Activated naive CD8-positive, alpha-beta T cell treated with anti-CD3 and anti-CD28 coated beads, Interleukin-2, amount 50 U/mL, for 24 hours (primary cell): ENCODE data around the gene TC2N.
"Not testable (repeated sequence)": the region's sequence is repeated elsewhere in the genome, so short reads cannot be mapped to it uniquely, and the experiment has no call there.

Source experiments
- ATAC-seq: fragments of 150-1000 bp; cut with Tn5 transposase; one replicate; pipeline ENCODE4 v1.10.0; 2021
- DNase-seq: peaks from one replicate; pipeline ENCODE4 v3.0.0; 2021
- H3K27ac Mint-ChIP-seq: one replicate; pipeline ENCODE4 v1.8.0; 2021; ENCODE audit warnings: mild to moderate bottlenecking, mixed read lengths
- H3K27me3 Mint-ChIP-seq: one replicate; pipeline ENCODE4 v1.8.0; 2021; ENCODE audit warnings: mixed read lengths
- H3K36me3 Mint-ChIP-seq: one replicate; pipeline ENCODE4 v1.8.0; 2021; ENCODE audit warnings: low read depth, mixed read lengths
- H3K4me1 Mint-ChIP-seq: one replicate; pipeline ENCODE4 v1.8.0; 2021; ENCODE audit warnings: mixed read lengths
- H3K4me3 Mint-ChIP-seq: one replicate; pipeline ENCODE4 v1.8.0; 2021; ENCODE audit warnings: mild to moderate bottlenecking, moderate library complexity, mixed read lengths
- H3K9me3 Mint-ChIP-seq: one replicate; pipeline ENCODE4 v1.8.0; 2021; ENCODE audit warnings: mixed read lengths

The TC2N gene

GRCh38 chr14:91867316-91867988 lies at the start of gene TC2N:
Gene TC2N (minus strand): TSS chr14:91867536. CDS start chr14:91813769, 53,767 bp downstream.
- peak within 1 kb of the TSS; percentile 74 for H3K4me3 Mint-ChIP-seq
- H3K9me3 Mint-ChIP-seq, result no peaks in the 10 kb centered on the region
- H3K27ac Mint-ChIP-seq, result peak within 1 kb of the TSS; percentile 81
- no peaks in the 10 kb centered on the region for H3K36me3 Mint-ChIP-seq
- peaks cover 95% of the 10 kb centered on the region for H3K4me1 Mint-ChIP-seq
- peak; percentile 60 for ATAC-seq
- peak; percentile 56 for DNase-seq
- no peaks in the 10 kb centered on the region for H3K27me3 Mint-ChIP-seq

GRCh38 chr14:91912035-91912434 lies 44.7 kb upstream of the TC2N start:
- Mint-ChIP-seq H3K27me3 (no peaks in the 10 kb centered on the region), H3K4me3 (no peak overlapping the region), H3K27ac (no peak overlapping the region), H3K36me3 (no peaks in the 10 kb centered on the region), H3K4me1 (peaks cover 11% of the 10 kb centered on the region), H3K9me3 (no peaks in the 10 kb centered on the region)
- ATAC-seq (no peak), DNase-seq (no peak)

DNA sequence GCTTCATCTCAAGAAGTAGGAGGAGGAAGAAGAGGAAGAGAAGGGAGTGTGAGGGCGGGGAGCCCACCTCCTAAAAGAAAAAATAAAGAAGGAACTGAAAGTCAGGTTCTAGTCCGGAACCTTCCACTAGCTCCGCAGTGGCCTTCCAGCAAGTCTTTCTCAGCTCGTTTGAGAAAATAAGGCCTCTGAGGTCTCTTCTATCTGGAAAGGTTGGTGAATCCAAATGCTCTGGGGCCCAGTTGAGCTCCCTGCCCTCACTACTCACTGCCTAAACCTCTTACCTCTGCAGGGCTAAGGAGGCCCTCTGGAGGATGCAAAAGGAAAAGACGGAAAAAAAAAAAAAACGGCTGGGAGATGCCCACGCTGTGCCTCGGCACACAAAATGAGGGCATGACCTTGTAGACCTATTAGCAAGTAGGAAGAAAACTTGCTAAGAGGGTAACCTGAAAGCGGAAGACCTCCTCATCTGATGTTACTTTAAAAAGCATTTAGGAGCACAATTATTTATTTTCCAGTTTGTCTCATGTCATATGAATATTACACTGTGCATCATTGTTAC lies 44.2 kb upstream of the TC2N start:
- ATAC-seq (peak; percentile 96), DNase-seq (peak; percentile 19)
- no peaks in the 10 kb centered on the region for H3K27me3 Mint-ChIP-seq
- H3K4me1 Mint-ChIP-seq, result peaks cover 11% of the 10 kb centered on the region
- no peaks in the 10 kb centered on the region for H3K36me3 Mint-ChIP-seq
- H3K27ac Mint-ChIP-seq, result peak overlapping the region; percentile 23
- H3K9me3 Mint-ChIP-seq, result no peaks in the 10 kb centered on the region
- H3K4me3 Mint-ChIP-seq, result peak overlapping the region; percentile 10

DNA sequence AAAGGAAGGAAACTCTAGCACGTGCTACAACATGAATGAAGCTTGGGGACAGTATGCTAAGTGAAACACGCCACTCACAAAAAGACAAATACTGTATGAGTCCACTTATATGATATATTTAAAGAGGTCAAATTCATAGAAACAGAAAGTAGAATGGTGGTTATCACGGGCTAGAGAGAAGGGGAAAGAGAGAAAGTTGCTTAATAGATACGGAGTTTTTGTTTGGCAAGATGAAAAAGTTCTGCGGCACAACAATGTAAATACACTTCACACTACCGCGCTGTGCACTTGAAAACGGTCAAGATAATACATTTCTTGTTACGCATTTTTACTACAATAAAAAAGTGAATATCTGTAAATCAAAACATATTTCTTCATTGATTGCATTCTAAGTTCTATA lies 42.9 kb upstream of the TC2N start:
- Mint-ChIP-seq H3K9me3 (no peaks in the 10 kb centered on the region), H3K4me1 (peaks cover 11% of the 10 kb centered on the region), H3K27ac (no peak overlapping the region), H3K4me3 (no peak overlapping the region), H3K27me3 (no peaks in the 10 kb centered on the region), H3K36me3 (no peaks in the 10 kb centered on the region)
- no peak for ATAC-seq
- no peak for DNase-seq

GRCh38 chr14:91906374-91906773 lies 39.0 kb upstream of the TC2N start:
- DNase-seq, result no peak
- Mint-ChIP-seq H3K27ac (no peak overlapping the region), H3K9me3 (no peaks in the 10 kb centered on the region), H3K4me3 (no peak overlapping the region), H3K4me1 (peaks cover 5% of the 10 kb centered on the region), H3K36me3 (no peaks in the 10 kb centered on the region), H3K27me3 (no peaks in the 10 kb centered on the region)
- ATAC-seq, result no peak

GRCh38 chr14:91904956-91905645 lies 37.8 kb upstream of the TC2N start:
- no peaks in the 10 kb centered on the region for H3K9me3 Mint-ChIP-seq
- H3K4me1 Mint-ChIP-seq, result no peaks in the 10 kb centered on the region
- no peaks in the 10 kb centered on the region for H3K36me3 Mint-ChIP-seq
- no peak overlapping the region for H3K4me3 Mint-ChIP-seq
- ATAC-seq (no peak), DNase-seq (no peak)
- no peaks in the 10 kb centered on the region for H3K27me3 Mint-ChIP-seq
- no peak overlapping the region for H3K27ac Mint-ChIP-seq

- no peak overlapping the region for H3K27ac Mint-ChIP-seq
- H3K4me1 Mint-ChIP-seq, result no peaks in the 10 kb centered on the region
- no peaks in the 10 kb centered on the region for H3K36me3 Mint-ChIP-seq
- no peaks in the 10 kb centered on the region for H3K9me3 Mint-ChIP-seq
- H3K27me3 Mint-ChIP-seq, result no peaks in the 10 kb centered on the region
- no peak for DNase-seq
- ATAC-seq, result no peak
- H3K4me3 Mint-ChIP-seq, result no peak overlapping the region
Observed at GRCh38 chr14:91904483-91904882, 37.1 kb upstream of the TC2N start.

- Mint-ChIP-seq H3K27ac (no peak overlapping the region), H3K9me3 (no peaks in the 10 kb centered on the region), H3K4me3 (no peak overlapping the region), H3K36me3 (no peaks in the 10 kb centered on the region), H3K4me1 (no peaks in the 10 kb centered on the region), H3K27me3 (no peaks in the 10 kb centered on the region)
- no peak for ATAC-seq
- no peak for DNase-seq
Observed at GRCh38 chr14:91903070-91903469, 35.7 kb upstream of the TC2N start.

GRCh38 chr14:91902336-91902735 lies 35.0 kb upstream of the TC2N start:
- H3K4me3 Mint-ChIP-seq, result no peak overlapping the region
- no peaks in the 10 kb centered on the region for H3K36me3 Mint-ChIP-seq
- ATAC-seq, result no peak

DNA sequence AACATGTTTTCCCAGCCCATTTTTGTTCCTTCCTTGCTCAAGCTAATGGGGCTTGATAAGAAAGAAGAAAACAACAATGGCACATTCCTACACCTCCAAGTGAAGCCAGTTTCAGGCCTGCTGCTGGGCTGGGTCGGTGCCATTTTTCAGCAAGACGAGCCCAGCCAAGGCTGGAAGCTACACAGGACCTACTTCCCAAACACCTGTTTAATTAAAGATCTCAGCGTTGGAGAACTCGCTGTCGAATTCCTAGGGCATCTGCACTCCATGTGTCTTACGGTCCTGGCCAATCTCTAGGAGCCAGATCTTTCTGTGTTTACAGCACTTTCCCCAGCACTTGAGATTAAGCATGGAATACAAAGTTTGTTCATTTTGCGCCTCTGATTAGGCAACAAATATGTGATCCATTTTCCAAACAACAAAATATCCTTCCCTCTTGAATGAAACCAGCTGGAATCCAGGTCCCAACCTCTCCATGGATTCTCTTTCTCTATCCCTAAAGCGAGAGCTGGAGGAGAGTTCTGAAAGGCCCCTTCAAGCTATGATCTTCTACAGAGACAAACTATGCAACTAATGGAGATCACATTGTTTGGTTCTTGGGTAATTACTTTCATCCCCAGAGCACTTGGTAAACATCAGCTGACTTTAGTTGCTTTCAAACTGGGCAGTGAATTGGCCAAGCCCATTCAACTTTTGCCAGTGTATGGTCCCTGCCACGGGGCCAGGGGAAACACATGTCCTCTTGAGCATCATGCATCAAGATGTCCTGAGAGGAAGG lies 34.3 kb upstream of the TC2N start:
- Mint-ChIP-seq H3K27me3 (no peaks in the 10 kb centered on the region), H3K36me3 (no peaks in the 10 kb centered on the region), H3K4me3 (no peak overlapping the region), H3K9me3 (no peaks in the 10 kb centered on the region), H3K4me1 (no peaks in the 10 kb centered on the region), H3K27ac (no peak overlapping the region)
- no peak for ATAC-seq
- DNase-seq, result no peak

More at GRCh38 chr14:91902336-91902735, 35.0 kb upstream of the TC2N start:
- no peak overlapping the region for H3K27ac Mint-ChIP-seq
- no peaks in the 10 kb centered on the region for H3K4me1 Mint-ChIP-seq
- no peaks in the 10 kb centered on the region for H3K9me3 Mint-ChIP-seq
- no peak for DNase-seq
- no peaks in the 10 kb centered on the region for H3K27me3 Mint-ChIP-seq

DNA sequence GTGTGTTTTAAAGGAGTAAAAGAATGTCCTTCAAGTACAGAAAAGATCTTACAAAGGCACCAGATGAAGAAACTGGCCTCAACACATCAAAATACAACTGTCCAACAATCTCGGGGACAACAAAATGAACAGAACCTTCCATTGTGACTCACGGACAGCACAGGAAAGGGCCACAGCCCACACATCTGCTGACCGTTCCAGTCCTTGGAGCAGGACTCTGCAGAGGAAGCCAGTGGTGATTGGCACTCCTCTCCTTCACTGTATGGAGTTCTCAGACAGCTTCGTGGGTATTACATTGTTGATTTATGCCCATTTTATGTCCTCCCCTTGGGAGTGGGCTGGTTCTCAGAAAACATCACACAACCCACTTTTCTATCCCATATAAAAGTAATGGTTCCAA lies 32.5 kb upstream of the TC2N start:
- Mint-ChIP-seq H3K27me3 (no peaks in the 10 kb centered on the region), H3K9me3 (no peaks in the 10 kb centered on the region), H3K27ac (no peak overlapping the region), H3K36me3 (no peaks in the 10 kb centered on the region), H3K4me1 (no peaks in the 10 kb centered on the region), H3K4me3 (no peak overlapping the region)
- DNase-seq, result no peak
- no peak for ATAC-seq

DNA sequence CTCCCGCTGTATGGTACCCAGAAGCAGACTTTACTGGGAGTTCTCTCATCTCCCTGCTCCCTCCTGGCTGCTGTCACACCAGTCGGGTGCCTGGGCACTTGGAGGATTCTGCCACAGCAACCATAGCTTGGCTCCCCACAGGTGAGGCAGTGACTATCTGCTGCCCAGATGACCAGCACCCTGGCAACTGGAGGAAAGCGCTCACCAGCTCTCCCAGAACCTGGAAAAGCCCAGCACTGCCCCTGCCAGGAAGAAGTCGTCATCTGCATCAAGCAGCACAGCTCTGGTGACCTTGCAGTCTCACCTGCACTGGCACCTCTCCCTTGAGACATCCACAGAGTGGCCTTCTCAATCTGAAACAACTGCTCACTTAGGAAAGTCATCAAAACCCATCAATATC lies 31.9 kb upstream of the TC2N start:
- ATAC-seq (no peak), DNase-seq (no peak)
- no peaks in the 10 kb centered on the region for H3K27me3 Mint-ChIP-seq
- H3K4me3 Mint-ChIP-seq, result no peak overlapping the region
- no peak overlapping the region for H3K27ac Mint-ChIP-seq
- no peaks in the 10 kb centered on the region for H3K36me3 Mint-ChIP-seq
- H3K4me1 Mint-ChIP-seq, result peaks cover 2% of the 10 kb centered on the region
- H3K9me3 Mint-ChIP-seq, result no peaks in the 10 kb centered on the region

- no peak overlapping the region for H3K27ac Mint-ChIP-seq
- H3K36me3 Mint-ChIP-seq, result no peaks in the 10 kb centered on the region
- no peaks in the 10 kb centered on the region for H3K9me3 Mint-ChIP-seq
- H3K4me1 Mint-ChIP-seq, result peaks cover 7% of the 10 kb centered on the region
- H3K4me3 Mint-ChIP-seq, result no peak overlapping the region
- DNase-seq (no peak), ATAC-seq (no peak)
- no peaks in the 10 kb centered on the region for H3K27me3 Mint-ChIP-seq
Observed at GRCh38 chr14:91898372-91898771, 31.0 kb upstream of the TC2N start.

DNA sequence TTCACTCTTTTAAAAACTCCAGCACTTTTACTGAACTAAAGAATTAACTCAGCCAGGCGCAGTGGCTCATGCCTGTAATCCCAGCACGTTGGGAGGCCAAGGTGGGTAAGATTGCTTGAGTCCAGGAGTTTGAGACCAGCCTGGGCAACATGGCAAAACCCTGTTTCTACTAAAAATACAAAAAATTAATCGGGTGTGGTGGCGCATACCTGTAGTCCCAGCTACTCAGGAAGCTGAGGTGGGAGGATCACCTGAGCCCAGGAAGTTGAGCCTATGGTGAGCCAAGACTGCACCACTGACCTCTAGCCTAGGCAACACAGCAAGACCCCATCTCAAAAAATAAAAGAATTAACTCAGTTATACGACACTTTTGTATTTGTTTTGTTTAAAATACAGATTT lies 30.4 kb upstream of the TC2N start:
- H3K4me3 Mint-ChIP-seq, H3K36me3 Mint-ChIP-seq, H3K27me3 Mint-ChIP-seq, ATAC-seq, H3K9me3 Mint-ChIP-seq, DNase-seq, H3K27ac Mint-ChIP-seq: not testable (repeated sequence)
- H3K4me1 Mint-ChIP-seq, result peaks cover 14% of the 10 kb centered on the region
